ENCODE results near the gene DIRAS1.
"Not testable (repeated sequence)": the region's sequence is repeated elsewhere in the genome, so short reads cannot be mapped to it uniquely, and the experiment has no call there.

The DIRAS1 gene

GRCh38 chr19:2726160-2726855 lies 5.1 kb upstream of the DIRAS1 start:
- DNase-seq: no peak

- DNase-seq: no peak
These were observed 3.0 kb upstream of the DIRAS1 start for GRCh38 chr19:2724148-2724557.

- no peak for DNase-seq
These were observed 2.6 kb upstream of the DIRAS1 start for GRCh38 chr19:2723747-2724146.

DNA sequence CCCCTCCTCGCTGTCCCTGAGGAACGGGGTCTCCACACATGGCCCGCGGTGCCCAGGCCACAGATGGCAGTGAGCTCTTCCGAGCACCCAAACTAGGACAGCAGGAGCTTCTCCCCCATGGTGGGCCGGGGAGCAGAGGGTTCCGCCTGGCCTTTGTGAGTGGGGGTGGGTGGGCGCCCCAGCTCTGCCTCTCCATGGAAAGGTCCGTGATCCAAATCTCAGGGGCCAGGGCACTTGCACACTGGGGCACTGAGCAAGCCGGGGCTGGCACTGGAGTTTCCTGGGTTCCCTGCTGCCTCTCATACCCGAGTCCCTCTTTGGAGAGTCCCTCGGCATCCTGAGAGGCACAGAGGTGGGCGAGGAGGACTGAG lies 2.2 kb upstream of the DIRAS1 start:
- DNase-seq: no peak

DNA sequence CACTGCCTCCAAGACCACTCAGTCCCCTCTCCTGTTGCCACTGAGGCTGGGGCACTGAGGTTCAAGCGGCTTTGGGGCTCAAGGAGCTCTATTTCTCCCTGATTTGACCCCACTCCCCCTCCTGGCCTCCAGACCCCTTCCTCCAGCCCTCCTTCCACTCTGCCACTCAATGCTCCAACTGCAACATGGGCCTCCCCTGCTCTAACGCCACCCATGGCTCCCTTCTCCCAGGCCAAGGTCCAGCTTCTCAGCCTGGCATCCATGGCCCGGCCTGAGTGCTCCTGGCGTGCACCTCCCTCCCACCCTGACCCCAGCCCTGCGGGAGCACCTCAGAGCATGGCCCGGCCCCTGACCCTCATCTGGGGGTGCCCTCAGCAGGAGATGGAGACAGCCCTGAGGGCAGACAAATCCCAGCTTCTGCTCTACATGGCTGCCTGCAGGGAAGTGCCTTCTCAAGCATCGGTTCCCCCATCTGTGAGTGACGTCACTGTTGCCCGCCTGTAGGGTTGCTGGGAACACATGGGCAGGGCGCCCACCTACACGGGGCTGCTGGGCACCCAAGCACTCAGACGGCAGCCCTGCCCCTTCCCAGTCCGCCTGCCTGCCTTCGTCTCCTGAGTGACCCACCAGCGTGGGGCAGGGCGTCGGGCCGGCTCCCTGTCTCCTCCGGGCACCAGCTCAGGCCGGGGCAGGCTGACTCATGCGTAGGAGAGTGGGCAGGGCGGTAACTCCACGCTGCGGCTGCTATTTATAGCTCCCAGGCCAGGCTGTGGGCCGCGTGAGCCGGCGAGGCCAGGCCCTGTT lies 1.6 kb upstream of the DIRAS1 start:
- no peak for DNase-seq

- DNase-seq: no peak
These were observed 683 bp upstream of the DIRAS1 start for GRCh38 chr19:2721570-2722540.

DNA sequence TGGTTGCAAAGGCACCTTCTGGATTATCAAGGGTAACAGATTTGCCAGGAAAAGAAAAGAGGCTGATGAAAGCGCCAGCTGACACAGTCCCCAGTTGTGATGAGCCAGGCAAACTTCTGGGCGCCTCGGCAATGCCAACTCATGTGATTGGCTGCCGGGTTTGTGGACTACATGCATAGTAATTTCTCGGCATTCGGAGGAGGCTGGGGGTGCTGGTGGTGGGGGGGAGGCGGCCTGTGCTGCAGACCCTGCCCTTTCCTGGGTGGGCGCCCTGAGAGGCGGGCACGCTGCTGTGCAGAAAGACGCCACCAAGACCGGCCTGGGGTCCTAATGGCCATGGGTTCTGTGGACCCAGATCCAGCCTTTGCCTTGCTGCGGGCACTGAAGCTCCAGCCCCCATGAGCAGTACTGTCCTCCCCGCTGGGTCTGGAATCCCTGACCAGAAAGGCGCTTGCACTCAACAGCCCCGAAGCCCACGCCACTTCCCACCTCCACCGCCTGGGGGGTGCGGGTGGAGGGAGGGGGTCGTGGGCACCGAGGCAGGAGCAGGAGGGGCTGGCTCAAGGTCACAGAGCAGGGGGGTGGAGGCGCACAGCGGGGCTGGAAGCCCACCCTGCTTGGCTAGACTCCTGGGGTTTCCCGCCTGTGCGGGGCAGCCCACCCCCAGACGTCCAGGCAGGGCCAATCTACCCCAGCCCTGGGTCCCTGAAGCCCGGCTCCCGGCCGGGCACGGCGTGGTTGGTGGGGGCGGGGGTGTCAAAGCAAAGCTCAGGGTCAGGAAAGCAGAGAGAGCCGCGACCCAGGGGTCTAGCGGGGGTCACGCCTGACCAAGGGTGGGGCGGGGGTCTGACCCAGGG lies 1.0 kb downstream of the DIRAS1 start:
- DNase-seq: no peak

DNA sequence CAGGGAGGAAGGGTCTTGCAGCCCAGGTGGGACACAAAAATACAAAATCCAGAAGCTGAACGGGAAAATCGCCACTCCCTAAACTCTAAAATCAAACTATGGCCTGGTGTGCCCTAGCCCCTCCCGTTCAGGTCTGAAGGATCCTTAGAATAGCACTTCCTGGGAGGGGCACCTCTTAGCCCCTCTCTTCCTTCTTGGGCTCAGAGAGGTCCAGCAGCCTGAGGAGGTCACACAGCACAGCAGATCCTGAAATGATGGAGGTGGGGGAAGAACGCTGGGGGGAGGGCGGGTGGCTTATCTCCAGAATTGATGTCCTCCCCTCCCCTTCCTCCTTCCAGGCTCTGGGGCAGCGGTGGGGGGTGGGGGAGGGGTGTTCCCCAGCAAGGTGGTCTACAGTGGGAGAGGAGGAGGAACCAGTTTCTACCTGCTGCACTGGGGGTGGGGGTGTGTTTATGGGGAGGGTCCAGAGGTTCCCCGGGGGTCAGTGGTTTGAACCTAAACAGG lies 1.9 kb downstream of the DIRAS1 start:
- DNase-seq: no peak

GRCh38 chr19:2717638-2718541 lies 3.3 kb downstream of the DIRAS1 start:
- no peak for DNase-seq

GRCh38 chr19:2716722-2717637 lies 4.2 kb downstream of the DIRAS1 start:
- DNase-seq: no peak

GRCh38 chr19:2716275-2716650 lies 4.9 kb downstream of the DIRAS1 start:
- DNase-seq: no peak

GRCh38 chr19:2715470-2716274 lies 5.5 kb downstream of the DIRAS1 start:
- DNase-seq: no peak

GRCh38 chr19:2714531-2715269 lies 6.5 kb downstream of the DIRAS1 start:
- no peak for DNase-seq

- DNase-seq: not testable (repeated sequence)
These were observed 7.1 kb downstream of the DIRAS1 start for GRCh38 chr19:2714102-2714501.

DNA sequence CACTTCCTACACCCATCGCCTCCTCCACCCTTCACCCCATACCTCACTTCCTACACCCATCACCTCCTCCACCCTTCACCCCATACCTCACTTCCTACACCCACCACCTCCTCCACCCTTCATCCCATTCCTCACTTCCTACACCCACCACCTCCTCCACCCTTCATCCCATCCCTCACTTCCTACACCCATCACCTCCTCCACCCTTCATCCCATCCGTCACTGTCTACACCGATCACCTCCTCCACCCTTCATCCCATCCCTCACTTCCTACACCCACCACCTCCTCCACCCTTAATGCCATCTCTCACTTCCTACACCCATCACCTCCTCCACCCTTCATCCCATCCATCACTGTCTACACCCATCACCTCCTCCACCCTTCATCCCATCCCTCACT lies 8.0 kb downstream of the DIRAS1 start:
- DNase-seq: not testable (repeated sequence)

GRCh38 chr19:2711875-2712205 lies 9.3 kb downstream of the DIRAS1 start:
- no peak for DNase-seq

GRCh38 chr19:2711172-2711874 lies 9.8 kb downstream of the DIRAS1 start:
- DNase-seq: no peak

DNA sequence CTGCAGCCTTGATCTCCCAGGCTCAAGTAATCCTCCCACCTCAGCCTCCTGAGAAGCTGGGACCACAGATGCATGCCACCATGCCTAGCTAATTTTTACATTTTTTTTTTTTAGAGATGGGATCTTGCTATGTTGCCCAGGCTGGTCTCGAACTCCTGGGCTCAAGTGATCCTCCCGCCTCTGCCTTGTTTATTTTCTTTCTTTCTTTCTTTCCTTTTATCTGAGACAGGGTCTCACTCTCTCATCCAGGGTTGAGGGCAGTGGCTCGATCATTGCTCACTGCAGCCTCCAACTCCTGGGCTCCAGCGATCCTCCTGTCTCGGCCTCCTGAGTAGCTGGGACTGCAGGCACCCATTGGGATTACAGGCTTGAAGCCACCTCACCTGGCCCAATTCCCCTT lies 14.9 kb downstream of the DIRAS1 start:
- DNase-seq: no peak
